Right lobe of liver (tissue), 6 donors: ENCODE results near the gene EFCAB12. TPM values are rescaled to one million over a fixed set of nuclear protein-coding genes. Genes with fewer than 3 reads are reported as not detected.

ENCODE experiments used
- ATAC-seq, 4 donors: fragments of 200-7000 bp; cut with Tn5 transposase; one replicate each; pipeline ENCODE4 v1.9.1; 2020; ENCODE audit warnings: mild to moderate bottlenecking in 4 of 4, moderate library complexity in 4 of 4
- DNase-seq, 3 donors: peaks; one replicate each; pipeline ENCODE4 v3.0.0-alpha.2; 2020
- H3K27ac ChIP-seq, 3 donors: fragments of 200-600 bp; one replicate each; pipeline ENCODE4 v1.8.0; 2022
- H3K27me3 ChIP-seq, 2 donors: fragments of 200-600 bp; one replicate each; pipeline ENCODE4 v1.8.0; 2022
- H3K36me3 ChIP-seq, 4 donors: fragments of 200-600 bp; sonication (generic) in 1 of 4; one replicate each; pipeline versions ENCODE4 v1.5.1 to v1.8.0; 2017 to 2022; ENCODE audit warnings: control low read depth in 1 of 4
- H3K4me1 ChIP-seq, 4 donors: fragments of 200-600 bp; sonication (generic) in 1 of 4; one replicate each; pipeline versions ENCODE4 v1.5.1 to v1.8.0; 2017 to 2022; ENCODE audit warnings: control low read depth in 1 of 4
- H3K4me3 ChIP-seq, 3 donors: fragments of 200-600 bp; one replicate each; pipeline ENCODE4 v1.8.0; 2022
- H3K9me3 ChIP-seq, 4 donors: fragments of 200-600 bp; sonication (generic) in 1 of 4; one replicate each; pipeline versions ENCODE4 v1.5.1 to v1.8.0; 2017 to 2022; ENCODE audit warnings: control low read depth in 1 of 4
- CTCF ChIP-seq, 4 donors: fragments of 200-600 bp in 3 of 4; fragments of 450-650 bp in 1 of 4; IDR thresholded peaks; one replicate each; pipeline versions ENCODE4 v1.5.1 to v1.8.0; 2016 to 2022; ENCODE audit warnings: antibody characterized with exemption in 4 of 4, mild to moderate bottlenecking in 2 of 4
- POLR2A ChIP-seq: fragments of 450-650 bp; IDR thresholded peaks from one replicate; pipeline ENCODE4 v1.6.1; 2017; ENCODE audit warnings: antibody characterized with exemption, mild to moderate bottlenecking
- WGBS: methylation state at CpG from one replicate; pipeline ENCODE4 v1.1.6; 2018; ENCODE audit warnings: low coverage, low lambda C conversion rate; ENCODE audit not compliant: insufficient coverage; ENCODE audit errors: missing lambda C conversion rate; 5-methylcytosine and 5-hydroxymethylcytosine counted together
- intact Hi-C, 2 donors: fragments of 100-400 bp; cut with DNase I; formaldehyde crosslinking; loops; one replicate each; pipeline versions ENCODE4 v1.11.2 to v1.14.1; 2022
- total RNA-seq, 6 experiments: library from RNA; depleted of rRNA in 2 of 6; stranded (reverse); fragments of >200 nt in 2 of 6; fragmentation: NEBNext Ultra II Directional in 3 of 6; extraction: Animal tissue kit (Norgen Biotek cat#: 25700) in 3 of 6; gene quantifications; one replicate each; pipeline versions ENCODE4 v1.1.0 to v1.2.4, GENCODE V29; 2016 to 2023
- donor health status: DM: no; HTN: yes; CAD: no.
- donor health status: DM: no; HTN: no; CAD: no.
- donor health status: DM: no; HTN: no; CAD: no.
- donor health status: DM: no; HTN: yes; CAD: no.
- donor health status: DM: no; HTN: yes; CAD: no.

The EFCAB12 gene
- total RNA-seq, 6 experiments from 2014 or later: 0.26 to 4.7 (median 2.0) TPM

- Histone ChIP-seq H3K36me3 (no peaks in the 10 kb centered on the region), H3K27me3 (no peaks in the 10 kb centered on the region), H3K27ac (no peak overlapping the region), H3K4me3 (no peak overlapping the region), H3K4me1 (peaks cover 0 to 7% (median 0%) of the 10 kb centered on the region in 4 donors), H3K9me3 (no peaks in the 10 kb centered on the region)
- no CpG with 5 or more reads among the region's 2 CpGs for WGBS
- ATAC-seq (no peak), DNase-seq (no peak)
- TF ChIP-seq CTCF (IDR thresholded peaks at IDR 0.05) (no peak), POLR2A (no peak)
- intact Hi-C loops: no loop called here
Measured at GRCh38 chr3:129377615-129378014, 50.8 kb downstream of the EFCAB12 start.

- H3K9me3 ChIP-seq: no peaks in the 10 kb centered on the region
- intact Hi-C loops: no loop called here
- DNase-seq: no peak
- TF ChIP-seq CTCF (IDR thresholded peaks at IDR 0.05) (no peak), POLR2A (no peak)
- no peak for ATAC-seq
- H3K27ac ChIP-seq: no peak overlapping the region
- no peak overlapping the region for H3K4me3 ChIP-seq
- H3K27me3 ChIP-seq: no peaks in the 10 kb centered on the region
- H3K36me3 ChIP-seq: no peaks in the 10 kb centered on the region
- WGBS: 83% methylated on average over 3 of the region's 5 CpGs
- peaks cover 0 to 7% (median 0%) of the 10 kb centered on the region in 4 donors for H3K4me1 ChIP-seq
Measured at GRCh38 chr3:129375099-129375498, 53.3 kb downstream of the EFCAB12 start.

- WGBS: 40% methylated on average over 5 of the region's 20 CpGs
- peak in 1 of 4 donors; percentile 14 for ATAC-seq
- Histone ChIP-seq H3K27me3 (no peaks in the 10 kb centered on the region), H3K4me3 (no peak overlapping the region), H3K4me1 (no peaks in the 10 kb centered on the region), H3K27ac (no peak overlapping the region), H3K36me3 (no peaks in the 10 kb centered on the region), H3K9me3 (no peaks in the 10 kb centered on the region)
- intact Hi-C loops: no loop called here
- DNase-seq: no peak
- TF ChIP-seq POLR2A: no peak
- no peak for TF ChIP-seq CTCF (IDR thresholded peaks at IDR 0.05)
Measured at GRCh38 chr3:129371041-129371826, 57.2 kb downstream of the EFCAB12 start.

- no peaks in the 10 kb centered on the region for H3K9me3 ChIP-seq
- H3K36me3 ChIP-seq: no peaks in the 10 kb centered on the region
- DNase-seq (no peak), ATAC-seq (no peak)
- no peaks in the 10 kb centered on the region for H3K4me1 ChIP-seq
- H3K27me3 ChIP-seq: no peaks in the 10 kb centered on the region
- no peak overlapping the region for H3K27ac ChIP-seq
- no peak for TF ChIP-seq CTCF (IDR thresholded peaks at IDR 0.05)
- no peak for TF ChIP-seq POLR2A
- intact Hi-C loops: no loop called here
- H3K4me3 ChIP-seq: no peak overlapping the region
- 72% methylated on average over 5 of the region's 5 CpGs for WGBS
Measured at GRCh38 chr3:129370248-129370964, 58.0 kb downstream of the EFCAB12 start.
